ENCODE results near the gene APOH.
"Not testable (repeated sequence)": the region's sequence is repeated elsewhere in the genome, so short reads cannot be mapped to it uniquely, and the experiment has no call there.

Gene APOH

GRCh38 chr17:66260275-66260674 lies 31.1 kb upstream of the APOH start:
- DNase-seq (ENCODE audit: low read depth in 1 of 2, low spot score in 1 of 2) = no peak
- no peak for TF ChIP-seq JUND (IDR thresholded peaks at IDR 0.05; ENCODE audit: low read depth)
- in situ Hi-C loops (cut with HindIII; ENCODE audit: low pct_unique_long_range_greater_than_20kb, low sequenced_read_pairs) = no loop called here

GRCh38 chr17:66255527-66255971 lies 26.3 kb upstream of the APOH start:
- in situ Hi-C loops (cut with HindIII; ENCODE audit: low pct_unique_long_range_greater_than_20kb, low sequenced_read_pairs) = no loop called here
- DNase-seq (ENCODE audit: low read depth in 1 of 2, low spot score in 1 of 2) = no peak
- no peak for TF ChIP-seq JUND (IDR thresholded peaks at IDR 0.05; ENCODE audit: low read depth)

- TF ChIP-seq JUND (IDR thresholded peaks at IDR 0.05; ENCODE audit: low read depth) = no peak
- in situ Hi-C loops (cut with HindIII; ENCODE audit: low pct_unique_long_range_greater_than_20kb, low sequenced_read_pairs) = no loop called here
- DNase-seq (ENCODE audit: low read depth in 1 of 2, low spot score in 1 of 2) = peak in 1 of 2 experiments; percentile 84
Measured at GRCh38 chr17:66255112-66255511, 25.9 kb upstream of the APOH start.

GRCh38 chr17:66253458-66253857 lies 24.2 kb upstream of the APOH start:
- DNase-seq (ENCODE audit: low read depth in 1 of 2, low spot score in 1 of 2); in situ Hi-C loops (cut with HindIII; ENCODE audit: low pct_unique_long_range_greater_than_20kb, low sequenced_read_pairs): not testable (repeated sequence)

- TF ChIP-seq JUND (IDR thresholded peaks at IDR 0.05; ENCODE audit: low read depth) = no peak
Measured at GRCh38 chr17:66250686-66251085, 21.5 kb upstream of the APOH start.

GRCh38 chr17:66248285-66248684 lies 19.1 kb upstream of the APOH start:
- no peak for TF ChIP-seq JUND (IDR thresholded peaks at IDR 0.05; ENCODE audit: low read depth)
- in situ Hi-C loops (cut with HindIII; ENCODE audit: low pct_unique_long_range_greater_than_20kb, low sequenced_read_pairs) = no loop called here
- DNase-seq (ENCODE audit: low read depth in 1 of 2, low spot score in 1 of 2) = no peak

More at GRCh38 chr17:66250686-66251085, 21.5 kb upstream of the APOH start:
- in situ Hi-C loops (cut with HindIII; ENCODE audit: low pct_unique_long_range_greater_than_20kb, low sequenced_read_pairs) = no loop called here
- DNase-seq (ENCODE audit: low read depth in 1 of 2, low spot score in 1 of 2) = no peak

- in situ Hi-C loops (cut with HindIII; ENCODE audit: low pct_unique_long_range_greater_than_20kb, low sequenced_read_pairs) = no loop called here
- no peak for DNase-seq (ENCODE audit: low read depth in 1 of 2, low spot score in 1 of 2)
- TF ChIP-seq JUND (IDR thresholded peaks at IDR 0.05; ENCODE audit: low read depth) = no peak
Measured at GRCh38 chr17:66241839-66242238, 12.6 kb upstream of the APOH start.

- in situ Hi-C loops (cut with HindIII; ENCODE audit: low pct_unique_long_range_greater_than_20kb, low sequenced_read_pairs) = no loop called here
- no peak for TF ChIP-seq JUND (IDR thresholded peaks at IDR 0.05; ENCODE audit: low read depth)
- DNase-seq (ENCODE audit: low read depth in 1 of 2, low spot score in 1 of 2) = no peak
Measured at GRCh38 chr17:66240630-66241029, 11.4 kb upstream of the APOH start.

- DNase-seq (ENCODE audit: low read depth in 1 of 2, low spot score in 1 of 2) = no peak
- TF ChIP-seq JUND (IDR thresholded peaks at IDR 0.05; ENCODE audit: low read depth) = no peak
- in situ Hi-C loops (cut with HindIII; ENCODE audit: low pct_unique_long_range_greater_than_20kb, low sequenced_read_pairs) = no loop called here
Measured at GRCh38 chr17:66240013-66240412, 10.8 kb upstream of the APOH start.

- DNase-seq (ENCODE audit: low read depth in 1 of 2, low spot score in 1 of 2) = no peak
- TF ChIP-seq JUND (IDR thresholded peaks at IDR 0.05; ENCODE audit: low read depth) = no peak
- in situ Hi-C loops (cut with HindIII; ENCODE audit: low pct_unique_long_range_greater_than_20kb, low sequenced_read_pairs) = no loop called here
Measured at GRCh38 chr17:66235377-66235994, 6.3 kb upstream of the APOH start.

GRCh38 chr17:66234611-66235010 lies 5.4 kb upstream of the APOH start:
- DNase-seq (ENCODE audit: low read depth in 1 of 2, low spot score in 1 of 2) = no peak
- TF ChIP-seq JUND (IDR thresholded peaks at IDR 0.05; ENCODE audit: low read depth) = no peak
- in situ Hi-C loops (cut with HindIII; ENCODE audit: low pct_unique_long_range_greater_than_20kb, low sequenced_read_pairs) = no loop called here

GRCh38 chr17:66233023-66233753 lies 4.0 kb upstream of the APOH start:
- TF ChIP-seq JUND (IDR thresholded peaks at IDR 0.05; ENCODE audit: low read depth) = no peak
- in situ Hi-C loops (cut with HindIII; ENCODE audit: low pct_unique_long_range_greater_than_20kb, low sequenced_read_pairs) = no loop called here

GRCh38 chr17:66230922-66231591 lies 1.8 kb upstream of the APOH start:
- no peak for DNase-seq (ENCODE audit: low read depth in 1 of 2, low spot score in 1 of 2)
- in situ Hi-C loops (cut with HindIII; ENCODE audit: low pct_unique_long_range_greater_than_20kb, low sequenced_read_pairs) = no loop called here
- TF ChIP-seq JUND (IDR thresholded peaks at IDR 0.05; ENCODE audit: low read depth) = no peak

More at GRCh38 chr17:66233023-66233753, 4.0 kb upstream of the APOH start:
- DNase-seq (ENCODE audit: low read depth in 1 of 2, low spot score in 1 of 2) = no peak

Data from T47D (cell line).